Neutrophil (primary cell): ENCODE measurements around the gene DUSP1.
"Not testable (repeated sequence)": the region's sequence is repeated elsewhere in the genome, so short reads cannot be mapped to it uniquely, and the experiment has no call there.

ENCODE experiments used
- H3K27ac ChIP-seq: fragments of 200-600 bp; sonication (generic); 2 replicates; pipeline ENCODE4 v1.5.1; 2016; ENCODE audit warnings: mild to moderate bottlenecking, moderate library complexity
- H3K27me3 ChIP-seq: fragments of 200-600 bp; sonication (generic); 2 replicates; pipeline ENCODE4 v1.6.0; 2016; ENCODE audit warnings: mild to moderate bottlenecking
- H3K36me3 ChIP-seq: fragments of 200-600 bp; sonication (generic); 2 replicates; pipeline ENCODE4 v1.5.1; 2017
- H3K4me1 ChIP-seq, 2 experiments: fragments of 200-600 bp in 1 of 2; sonication (generic) in 1 of 2; 1 replicate in 1 of 2; 2 replicates in 1 of 2; pipeline versions ENCODE4 v1.5.1 to v1.6.1; 2013 to 2016; ENCODE audit warnings: low read depth in 1 of 2, low read length in 1 of 2, mild to moderate bottlenecking in 1 of 2, moderate library complexity in 1 of 2; ENCODE audit not compliant: control insufficient read depth in 1 of 2, insufficient read depth in 1 of 2
- H3K4me3 ChIP-seq, 2 experiments: fragments of 200-600 bp in 1 of 2; sonication (generic) in 1 of 2; 1 replicate in 1 of 2; 2 replicates in 1 of 2; pipeline ENCODE4 v1.5.1; 2013 to 2016; ENCODE audit warnings: low read depth in 1 of 2, low read length in 1 of 2, mild to moderate bottlenecking in 1 of 2, moderate library complexity in 1 of 2
- H3K9me3 ChIP-seq: fragments of 200-600 bp; sonication (generic); 2 replicates; pipeline ENCODE4 v1.5.1; 2016
- TF ChIP-seq, protein P1 (sequence below): fragments of 200-600 bp; sonication (generic); IDR thresholded peaks from 2 replicates; pipeline ENCODE4 v1.5.1; 2016; ENCODE audit warnings: antibody characterized with exemption

The DUSP1 gene

GRCh38 chr5:172790496-172790889, 19.5 kb upstream of the DUSP1 start:
- peak overlapping the region; percentile 43 for H3K27ac ChIP-seq
- TF ChIP-seq, protein P1, sequence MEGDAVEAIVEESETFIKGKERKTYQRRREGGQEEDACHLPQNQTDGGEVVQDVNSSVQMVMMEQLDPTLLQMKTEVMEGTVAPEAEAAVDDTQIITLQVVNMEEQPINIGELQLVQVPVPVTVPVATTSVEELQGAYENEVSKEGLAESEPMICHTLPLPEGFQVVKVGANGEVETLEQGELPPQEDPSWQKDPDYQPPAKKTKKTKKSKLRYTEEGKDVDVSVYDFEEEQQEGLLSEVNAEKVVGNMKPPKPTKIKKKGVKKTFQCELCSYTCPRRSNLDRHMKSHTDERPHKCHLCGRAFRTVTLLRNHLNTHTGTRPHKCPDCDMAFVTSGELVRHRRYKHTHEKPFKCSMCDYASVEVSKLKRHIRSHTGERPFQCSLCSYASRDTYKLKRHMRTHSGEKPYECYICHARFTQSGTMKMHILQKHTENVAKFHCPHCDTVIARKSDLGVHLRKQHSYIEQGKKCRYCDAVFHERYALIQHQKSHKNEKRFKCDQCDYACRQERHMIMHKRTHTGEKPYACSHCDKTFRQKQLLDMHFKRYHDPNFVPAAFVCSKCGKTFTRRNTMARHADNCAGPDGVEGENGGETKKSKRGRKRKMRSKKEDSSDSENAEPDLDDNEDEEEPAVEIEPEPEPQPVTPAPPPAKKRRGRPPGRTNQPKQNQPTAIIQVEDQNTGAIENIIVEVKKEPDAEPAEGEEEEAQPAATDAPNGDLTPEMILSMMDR, result no peak
- peaks cover 26 to 27% of the 10 kb centered on the region in 2 experiments for H3K4me1 ChIP-seq
- H3K36me3 ChIP-seq, result no peaks in the 10 kb centered on the region
- H3K27me3 ChIP-seq, result no peaks in the 10 kb centered on the region
- H3K9me3 ChIP-seq, result no peaks in the 10 kb centered on the region
- no peak overlapping the region for H3K4me3 ChIP-seq

GRCh38 chr5:172789687-172790495, 18.9 kb upstream of the DUSP1 start:
- no peaks in the 10 kb centered on the region for H3K9me3 ChIP-seq
- TF ChIP-seq, protein P1, result no peak
- H3K27me3 ChIP-seq, result no peaks in the 10 kb centered on the region
- H3K36me3 ChIP-seq, result no peaks in the 10 kb centered on the region
- peak overlapping the region; percentile 56 for H3K27ac ChIP-seq
- no peak overlapping the region for H3K4me3 ChIP-seq
- peaks cover 20 to 21% of the 10 kb centered on the region in 2 experiments for H3K4me1 ChIP-seq

DNA sequence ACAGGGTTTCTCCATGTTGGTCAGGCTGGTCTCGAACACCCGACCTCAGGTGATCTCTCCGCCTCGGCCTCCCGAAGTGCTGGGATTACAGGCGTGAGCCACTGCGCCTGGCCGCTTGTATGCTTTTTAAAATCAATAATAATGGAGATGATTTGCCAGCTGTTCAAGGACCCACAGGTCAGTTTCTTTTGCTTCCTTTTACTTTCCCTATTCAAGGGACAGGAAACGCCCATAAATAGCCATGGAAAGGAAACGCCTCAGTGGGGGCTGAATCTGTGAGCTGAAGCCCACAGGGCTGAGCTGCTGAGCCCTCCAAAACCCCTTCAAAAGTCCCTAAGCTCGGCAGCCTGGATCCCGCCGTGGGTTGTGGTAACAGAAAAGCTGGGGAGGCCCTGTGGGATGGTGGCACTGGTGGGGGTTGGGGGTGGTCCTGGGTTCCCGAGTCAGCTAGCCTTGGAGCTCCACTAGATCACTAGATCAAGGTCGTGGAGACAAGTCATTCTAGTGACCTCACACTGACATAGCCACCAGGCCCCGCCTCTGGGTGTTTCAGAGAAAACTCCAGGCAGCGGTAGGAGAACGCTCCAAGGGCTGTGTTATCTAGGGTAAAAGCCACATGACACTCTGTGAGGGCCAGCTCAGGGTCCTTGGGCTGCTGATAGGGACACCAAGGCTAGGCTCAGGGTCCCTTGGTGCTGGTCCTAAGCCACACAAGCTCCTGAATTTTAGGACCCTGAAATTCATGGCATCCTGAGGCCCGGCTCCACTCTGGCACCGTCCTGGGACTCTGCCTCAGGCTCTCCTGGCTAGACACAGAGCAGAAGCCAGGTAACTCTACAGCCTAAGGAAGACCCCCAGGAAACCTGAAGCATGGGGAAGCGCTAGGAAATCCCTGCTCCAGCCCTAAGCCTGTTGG, 18.0 kb upstream of the DUSP1 start:
- H3K27ac ChIP-seq, result peak overlapping the region; percentile 56
- peaks cover 11 to 13% of the 10 kb centered on the region in 2 experiments for H3K4me1 ChIP-seq
- H3K27me3 ChIP-seq, result no peaks in the 10 kb centered on the region
- H3K9me3 ChIP-seq, result no peaks in the 10 kb centered on the region
- H3K4me3 ChIP-seq, result no peak overlapping the region
- no peaks in the 10 kb centered on the region for H3K36me3 ChIP-seq
- TF ChIP-seq, protein P1, result no peak

DNA sequence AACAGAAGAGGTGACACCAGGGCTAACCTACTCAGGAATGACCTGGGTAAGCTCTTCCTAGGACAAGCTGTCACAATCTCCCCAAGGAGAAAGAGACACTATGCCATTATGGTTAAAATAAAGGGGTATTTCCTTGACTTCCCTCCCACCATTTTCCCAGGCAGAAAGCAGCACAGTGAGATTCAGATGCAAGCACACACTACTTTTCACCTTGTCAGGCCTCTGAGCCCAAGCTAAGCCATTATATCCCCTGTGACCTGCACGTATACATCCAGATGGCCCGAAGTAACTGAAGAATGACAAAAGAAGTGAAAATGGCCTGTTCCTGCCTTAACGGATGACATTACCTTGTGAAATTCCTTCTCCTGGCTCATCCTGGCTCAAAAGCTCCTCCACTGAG, 16.5 kb upstream of the DUSP1 start:
- H3K27me3 ChIP-seq, H3K27ac ChIP-seq, H3K4me3 ChIP-seq, H3K9me3 ChIP-seq, H3K36me3 ChIP-seq, H3K4me1 ChIP-seq: not testable (repeated sequence)

- H3K4me3 ChIP-seq, result no peak overlapping the region
- TF ChIP-seq, protein P1, result no peak
- no peak overlapping the region for H3K27ac ChIP-seq
- no peaks in the 10 kb centered on the region for H3K27me3 ChIP-seq
- H3K36me3 ChIP-seq, result no peaks in the 10 kb centered on the region
- H3K4me1 ChIP-seq, result peaks cover 10 to 15% of the 10 kb centered on the region in 2 experiments
- no peaks in the 10 kb centered on the region for H3K9me3 ChIP-seq
These were observed 15.9 kb upstream of the DUSP1 start for GRCh38 chr5:172786736-172787462.
